ENCODE data around the gene NFE2. TPM values are rescaled to one million over a fixed set of nuclear protein-coding genes. Genes with fewer than 3 reads are reported as not detected.
"Not testable (repeated sequence)": the region's sequence is repeated elsewhere in the genome, so short reads cannot be mapped to it uniquely, and the experiment has no call there.

NFE2 gene
- total RNA-seq = 0.62 TPM

GRCh38 chr12:54300732-54301427 is at the start of gene NFE2:
Gene NFE2, minus strand, starts transcription at chr12:54301015. Its CDS starts 5,767 bp downstream, at chr12:54295248.
- no peak for DNase-seq

- DNase-seq = no peak
These were observed 48.9 kb upstream of the NFE2 start for GRCh38 chr12:54349679-54350078.

DNA sequence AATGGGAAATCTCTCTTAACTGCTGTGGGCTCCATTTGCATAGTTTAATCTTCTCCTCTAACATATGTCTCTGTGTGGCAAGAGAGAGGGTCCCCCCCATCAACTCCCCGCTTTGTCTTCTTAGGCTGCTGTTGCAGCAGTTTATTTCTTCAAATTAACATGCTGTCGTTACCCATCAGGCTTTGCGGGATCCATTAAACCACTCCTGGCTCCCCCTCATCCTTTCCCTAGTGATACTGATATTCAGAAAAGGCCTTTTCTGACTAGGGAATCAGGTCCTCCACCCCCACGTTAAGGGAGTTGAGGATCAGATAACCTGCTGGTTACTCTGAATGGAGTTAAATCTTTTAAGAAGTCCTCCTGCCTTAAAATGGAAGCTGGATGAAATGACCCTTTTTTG is 48.2 kb upstream of the NFE2 start:
- DNase-seq = no peak

GRCh38 chr12:54341378-54342300 is 40.8 kb upstream of the NFE2 start:
- no peak for DNase-seq

DNA sequence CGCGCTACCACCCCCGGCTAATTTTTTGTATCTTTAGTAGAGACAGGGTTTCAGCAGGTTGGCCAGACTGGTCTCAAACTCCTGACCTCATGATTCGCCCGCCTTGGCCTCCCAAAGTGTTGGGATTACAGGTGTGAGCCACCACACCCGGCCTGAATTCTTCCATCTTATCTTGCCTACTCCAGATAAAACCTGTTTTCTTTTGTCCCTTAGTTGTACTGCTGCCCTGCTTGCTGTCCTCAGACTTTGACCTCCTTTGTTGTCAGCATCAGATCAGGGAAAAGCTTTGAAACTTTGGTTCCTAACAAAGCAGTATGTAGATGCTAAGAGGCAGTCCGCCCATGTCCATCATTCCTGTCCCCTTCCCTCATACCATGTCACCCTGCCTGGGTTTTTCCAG is 40.0 kb upstream of the NFE2 start:
- DNase-seq = no peak

GRCh38 chr12:54338698-54339296 is 38.0 kb upstream of the NFE2 start:
- DNase-seq = no peak

DNA sequence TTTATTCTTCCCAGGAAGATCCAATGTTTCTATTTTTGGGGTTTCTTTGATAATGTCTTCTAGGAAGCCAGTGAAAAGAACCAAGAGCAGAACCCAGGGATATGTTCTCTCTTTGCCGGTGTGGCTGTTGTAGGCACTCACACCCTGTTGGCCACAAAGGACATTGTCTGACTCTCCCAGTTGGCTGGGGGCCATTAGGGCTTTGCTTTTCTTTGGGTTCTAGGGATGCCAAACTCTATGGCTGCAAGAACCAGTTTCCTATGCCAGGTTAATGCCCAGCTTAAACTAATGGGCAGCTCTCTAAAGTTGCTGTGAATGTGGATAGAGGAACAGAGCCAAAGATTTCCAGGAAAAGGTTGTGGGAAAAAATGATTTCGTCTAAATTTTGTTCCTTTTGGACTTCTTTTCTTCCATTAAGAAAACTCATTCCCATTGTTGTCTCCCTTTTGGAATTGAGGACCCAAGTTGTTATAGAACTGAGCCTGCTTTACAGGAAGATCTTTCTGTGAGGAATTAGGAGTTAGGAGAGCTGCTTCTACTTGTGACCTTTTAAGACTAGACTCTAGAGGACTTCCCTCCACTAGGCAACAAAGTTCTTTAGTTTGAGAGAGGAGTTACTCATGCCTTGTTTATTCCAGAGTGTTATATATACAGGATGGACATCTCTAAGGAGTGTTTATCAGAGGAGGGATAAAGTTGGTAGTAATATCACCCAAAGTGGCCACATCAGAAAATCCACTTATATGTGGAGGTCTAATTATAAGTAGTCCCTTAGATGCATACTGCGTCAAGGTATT is 37.2 kb upstream of the NFE2 start:
- no peak for DNase-seq

DNA sequence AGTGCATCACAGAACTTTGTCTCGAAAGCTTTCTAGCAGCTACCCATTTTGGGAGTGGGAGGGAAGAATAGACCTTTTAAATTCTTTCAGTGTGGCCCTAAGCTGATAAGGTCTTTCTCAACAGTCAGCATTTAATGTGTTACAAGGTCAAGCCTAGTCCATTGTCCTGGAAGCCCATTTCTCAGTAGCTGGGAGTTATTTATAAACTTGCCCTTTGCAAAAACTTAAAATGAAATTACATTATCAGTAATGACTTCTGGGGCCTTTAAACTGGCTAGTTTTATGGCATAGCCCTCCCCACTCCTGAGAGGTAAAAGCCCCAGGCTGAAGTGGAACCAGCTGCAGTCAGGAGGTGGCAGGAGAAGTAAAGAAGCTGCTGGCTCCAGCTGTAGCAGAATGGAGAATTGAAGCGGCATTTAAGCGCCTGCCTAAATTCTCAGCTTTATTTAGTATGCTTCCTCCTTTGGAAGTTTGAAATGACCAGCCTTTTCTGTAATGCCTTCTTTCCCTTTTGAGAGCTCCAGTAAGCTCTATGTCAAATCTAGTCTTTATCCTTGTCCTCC is 36.5 kb upstream of the NFE2 start:
- no peak for DNase-seq

DNA sequence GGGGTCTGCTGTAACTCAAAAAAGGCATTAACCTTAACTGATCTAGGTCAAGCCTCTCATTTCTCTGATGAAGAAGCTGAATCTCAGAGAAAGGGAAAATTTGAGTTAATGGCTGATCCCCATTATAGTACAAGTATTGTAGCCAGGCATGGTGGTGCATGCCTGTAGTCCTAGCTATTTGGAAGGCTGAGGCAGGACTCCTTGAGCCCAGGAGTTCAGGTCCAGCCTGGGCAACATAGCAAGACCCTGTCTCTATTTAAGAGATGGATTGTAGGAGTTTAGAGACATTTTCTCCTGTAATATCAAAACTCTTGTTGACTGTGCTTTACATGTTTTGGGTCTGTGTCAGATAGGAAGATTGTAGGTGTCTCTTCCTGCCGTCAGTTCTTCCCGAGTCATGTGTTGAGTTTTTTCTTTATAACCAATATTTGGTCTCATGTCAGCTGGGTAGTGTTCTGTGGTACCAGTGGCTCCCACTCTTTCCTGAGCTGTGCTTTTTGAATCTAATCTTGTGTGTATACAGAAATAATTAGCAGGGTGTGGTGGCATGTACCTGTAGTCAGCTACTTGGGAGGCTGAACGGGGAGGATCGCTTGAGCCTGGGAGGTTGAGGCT is 32.7 kb upstream of the NFE2 start:
- no peak for DNase-seq

GRCh38 chr12:54331461-54331860 is 30.6 kb upstream of the NFE2 start:
- DNase-seq = no peak

DNA sequence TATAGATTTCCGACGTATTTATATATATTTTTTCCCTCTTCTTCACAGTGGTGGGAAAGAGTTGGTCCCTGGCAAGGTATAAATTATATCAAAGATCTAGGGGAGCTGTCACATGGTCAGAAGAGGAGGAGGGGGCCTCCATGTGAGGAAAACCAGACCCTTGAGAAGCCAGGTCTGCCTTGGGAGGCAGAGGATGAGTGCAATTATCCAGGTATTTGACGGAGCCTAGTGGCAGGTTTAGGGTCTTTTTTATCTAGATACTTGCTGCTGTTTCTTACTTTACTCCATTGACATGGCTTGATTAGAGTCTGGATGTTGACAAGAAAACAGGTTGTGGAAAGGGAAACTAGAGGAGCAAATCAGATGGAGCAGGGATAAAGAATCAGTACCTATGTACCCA is 29.6 kb upstream of the NFE2 start:
- DNase-seq = no peak

- DNase-seq = no peak
These were observed 28.9 kb upstream of the NFE2 start for GRCh38 chr12:54329759-54330158.

- DNase-seq = no peak
These were observed 28.0 kb upstream of the NFE2 start for GRCh38 chr12:54328595-54329337.

DNA sequence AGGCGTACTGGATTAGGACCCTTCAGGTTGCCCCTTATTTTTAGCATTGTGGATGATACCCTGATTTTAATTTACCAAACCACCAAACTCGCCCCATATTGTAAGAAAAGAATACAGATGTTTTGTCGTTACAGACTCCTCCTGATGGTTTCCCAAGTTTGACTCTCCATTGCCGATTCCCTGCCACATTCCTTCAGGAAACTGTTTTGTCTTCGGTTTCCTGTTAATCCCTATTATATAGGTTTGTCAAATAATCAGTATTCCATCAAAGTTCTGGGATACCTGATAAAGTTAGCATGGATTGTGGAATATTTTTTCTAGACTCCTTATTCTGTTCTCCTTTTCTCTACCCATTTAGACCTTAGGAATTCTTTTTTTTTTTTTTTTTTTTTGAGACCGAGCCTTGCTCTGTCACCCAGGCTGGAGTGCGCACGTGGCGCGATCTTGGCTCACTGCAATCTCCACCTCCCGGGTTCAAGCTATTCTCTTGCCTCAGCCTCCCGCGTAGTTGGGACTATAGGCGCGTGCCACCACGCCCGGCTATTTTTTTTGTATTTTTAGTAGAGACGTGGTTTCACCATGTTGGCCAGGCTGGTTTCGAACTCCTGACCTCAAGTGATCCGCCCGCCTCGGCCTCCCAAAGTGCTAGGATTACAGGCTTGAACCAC is 24.8 kb upstream of the NFE2 start:
- DNase-seq = not testable (repeated sequence)

DNA sequence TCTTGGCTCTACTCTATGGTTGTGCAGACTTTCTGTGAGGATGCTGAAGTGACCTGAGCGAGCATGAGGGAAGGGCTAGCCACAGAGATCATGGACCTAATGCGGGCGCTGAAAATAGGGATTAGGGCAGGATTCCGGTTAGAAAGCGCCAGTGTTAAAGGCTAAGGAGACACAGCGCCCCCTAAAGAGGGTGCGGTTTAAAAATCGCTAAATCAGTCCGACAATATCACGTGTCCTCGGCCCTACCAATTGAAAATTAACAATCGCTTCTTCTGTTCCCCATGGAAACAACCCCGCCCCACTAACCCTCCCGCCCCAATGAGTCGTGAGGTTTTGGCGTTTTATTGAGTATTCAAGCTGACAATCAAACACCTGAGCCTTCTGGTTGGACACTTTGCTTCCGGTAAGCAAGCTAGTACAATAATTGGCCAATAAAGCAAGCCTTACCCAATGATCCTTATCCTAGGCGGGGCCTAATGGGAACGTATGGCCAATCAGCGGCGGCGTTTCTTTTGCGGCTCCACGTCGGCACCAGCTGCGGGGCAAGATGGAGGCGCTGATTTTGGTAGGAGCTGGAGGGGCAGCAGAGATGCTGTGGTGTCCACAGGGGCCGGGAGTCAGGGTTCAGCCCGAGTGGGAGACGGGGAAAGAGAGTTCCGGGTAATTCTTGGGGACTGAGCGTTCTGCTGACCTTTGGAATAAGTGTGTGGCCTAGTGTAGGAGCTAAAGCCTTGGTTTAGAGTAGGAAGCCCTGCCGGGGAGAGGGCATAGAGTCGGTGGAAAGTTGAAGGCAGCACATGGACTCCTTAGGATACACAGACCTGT is 24.0 kb upstream of the NFE2 start, which contains the start of gene COPZ1:
COPZ1 (plus strand) TSS at position 515 of the 825 bp plus-strand sequence; CDS start at position 548, 33 bp downstream.
- DNase-seq = peak; percentile 95

- no peak for DNase-seq
These were observed 20.5 kb upstream of the NFE2 start for GRCh38 chr12:54321363-54321762.

DNA sequence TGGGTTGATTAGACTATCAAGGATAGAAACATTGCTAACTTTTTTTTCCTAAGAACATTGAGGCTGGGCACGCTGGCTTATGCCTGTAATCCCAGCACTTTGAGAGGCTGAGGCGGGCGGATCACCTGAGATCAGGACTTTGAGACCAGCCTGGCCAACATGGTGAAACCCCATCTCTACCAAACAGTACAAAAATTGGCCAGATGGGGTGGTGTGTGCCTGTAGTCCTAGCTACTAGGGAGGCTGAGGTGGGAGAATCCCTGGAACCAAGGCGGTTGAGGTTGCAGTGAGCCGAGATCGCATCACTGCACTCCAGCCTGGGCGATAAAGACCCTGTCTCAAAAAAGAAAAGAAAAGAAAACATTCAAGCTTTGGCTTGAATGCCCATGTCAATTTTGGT is 11.5 kb upstream of the NFE2 start:
- not testable (repeated sequence) for DNase-seq

GRCh38 chr12:54311051-54311450 is 10.2 kb upstream of the NFE2 start:
- no peak for DNase-seq
